Measurements from ENCODE around the gene BBIP1. TPM values are rescaled to one million over a fixed set of nuclear protein-coding genes. Genes with fewer than 3 reads are reported as not detected.
"Not testable (repeated sequence)": the region's sequence is repeated elsewhere in the genome, so short reads cannot be mapped to it uniquely, and the experiment has no call there.

Gene BBIP1
- total RNA-seq, 1 donor from 2014 or later: 11.1 TPM

DNA sequence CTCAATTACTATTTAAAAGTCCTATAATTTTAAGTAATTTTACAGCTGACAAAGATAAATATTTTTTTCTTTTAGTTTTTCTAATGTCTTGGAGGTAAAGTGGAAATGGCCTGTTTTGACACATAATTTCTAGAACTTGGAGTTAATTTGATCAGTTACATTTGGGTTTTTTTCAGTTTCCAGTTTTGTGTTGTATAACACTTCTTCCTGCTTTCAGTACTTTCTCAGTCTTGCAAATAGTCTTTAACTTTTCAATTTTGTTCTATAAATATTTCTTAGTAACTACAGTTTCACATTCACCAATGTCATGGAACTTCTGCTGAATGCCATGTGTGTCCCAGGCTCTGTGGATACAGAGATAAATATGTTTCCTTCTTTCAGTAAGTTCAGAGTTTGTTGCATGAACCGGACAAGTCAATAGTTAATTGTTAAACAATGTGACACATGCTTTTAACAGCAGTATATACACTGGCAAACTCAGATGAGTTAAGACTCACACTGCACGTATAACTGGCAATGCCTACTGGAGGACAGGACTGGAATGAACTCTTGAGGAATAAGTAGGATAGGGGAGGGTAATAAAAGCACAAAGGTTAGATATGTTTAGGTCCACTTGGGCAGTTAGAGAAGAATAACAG, 5.0 kb upstream of the BBIP1 start:
- DNase-seq (ENCODE audit: low spot score): no peak
- ATAC-seq: peak; percentile 1

DNA sequence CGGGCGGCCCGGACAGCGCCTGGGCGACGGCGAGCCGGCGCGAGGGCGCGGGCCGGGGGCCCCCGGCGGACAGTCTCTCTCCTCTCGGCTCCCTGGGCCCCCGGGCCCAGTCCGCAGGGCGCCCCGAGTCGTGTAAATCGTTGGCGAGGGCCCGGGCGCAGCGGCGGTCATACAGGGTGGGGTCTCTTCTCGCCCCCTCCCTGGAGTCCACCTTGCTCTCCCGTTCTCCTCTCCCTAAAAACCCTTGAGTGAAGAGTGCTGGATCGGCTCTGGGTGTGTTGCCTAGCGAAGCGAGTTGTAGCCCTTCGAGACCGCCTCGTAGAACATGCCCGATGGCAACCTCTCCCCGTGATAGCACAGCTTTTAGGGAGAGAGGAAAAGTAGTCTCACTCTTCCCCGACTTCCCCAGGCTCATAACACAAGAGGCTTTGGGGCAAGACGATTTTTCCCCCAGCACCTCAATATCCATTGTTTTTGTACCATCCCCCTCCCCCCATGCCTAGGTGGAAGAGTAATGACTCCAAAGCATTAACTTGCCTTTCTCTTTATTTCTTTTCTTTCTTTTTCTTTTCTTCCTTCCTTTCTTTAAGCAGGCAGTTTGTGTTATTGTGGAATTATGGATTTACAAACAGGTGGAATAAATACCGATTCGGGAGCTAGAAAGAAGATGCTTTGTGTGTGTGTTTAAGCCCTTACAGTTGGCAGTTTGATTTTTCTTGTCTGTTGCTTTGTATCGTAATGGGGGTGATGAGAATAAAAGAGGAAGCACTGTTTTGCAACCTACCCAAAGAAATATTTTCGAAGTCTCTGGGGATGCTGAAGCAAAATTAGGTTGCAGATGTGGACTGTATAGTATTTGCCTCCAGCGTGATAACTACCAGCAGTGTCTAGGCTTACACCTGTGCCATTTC, 1.2 kb upstream of the BBIP1 start:
- ATAC-seq: peak; percentile 0
- DNase-seq (ENCODE audit: low spot score): peak; percentile 55

GRCh38 chr10:110919349-110919931, 460 bp upstream of the BBIP1 start, which contains the start of gene SHOC2:
Gene SHOC2 (plus strand): TSS chr10:110919604. CDS start chr10:110964359, 44,755 bp downstream.
- ATAC-seq: peak; percentile 53

DNA sequence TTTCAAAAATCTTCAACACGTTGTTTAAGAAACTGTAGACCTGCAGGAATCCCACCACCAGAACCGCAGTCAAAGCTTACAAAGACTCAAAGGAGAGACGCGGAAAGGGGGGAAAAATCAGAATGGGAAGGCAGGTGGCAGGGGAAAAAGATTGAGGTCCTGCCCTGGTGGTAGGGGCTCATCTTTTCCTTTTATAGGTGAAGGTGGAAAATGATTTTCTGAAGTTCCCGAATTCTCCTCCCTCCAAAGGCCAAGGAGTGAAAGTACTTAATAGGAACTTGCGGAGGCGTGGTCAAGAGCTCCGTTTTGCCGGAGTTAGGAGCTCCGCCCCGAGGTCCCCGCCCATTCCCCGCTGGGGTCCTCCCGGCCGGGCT, 724 bp downstream of the BBIP1 start:
- DNase-seq (ENCODE audit: low spot score) (no peak), ATAC-seq (no peak)

More at GRCh38 chr10:110919349-110919931, 460 bp upstream of the BBIP1 start, which contains the start of gene SHOC2:
- peak; percentile 99 for DNase-seq (ENCODE audit: low spot score)

DNA sequence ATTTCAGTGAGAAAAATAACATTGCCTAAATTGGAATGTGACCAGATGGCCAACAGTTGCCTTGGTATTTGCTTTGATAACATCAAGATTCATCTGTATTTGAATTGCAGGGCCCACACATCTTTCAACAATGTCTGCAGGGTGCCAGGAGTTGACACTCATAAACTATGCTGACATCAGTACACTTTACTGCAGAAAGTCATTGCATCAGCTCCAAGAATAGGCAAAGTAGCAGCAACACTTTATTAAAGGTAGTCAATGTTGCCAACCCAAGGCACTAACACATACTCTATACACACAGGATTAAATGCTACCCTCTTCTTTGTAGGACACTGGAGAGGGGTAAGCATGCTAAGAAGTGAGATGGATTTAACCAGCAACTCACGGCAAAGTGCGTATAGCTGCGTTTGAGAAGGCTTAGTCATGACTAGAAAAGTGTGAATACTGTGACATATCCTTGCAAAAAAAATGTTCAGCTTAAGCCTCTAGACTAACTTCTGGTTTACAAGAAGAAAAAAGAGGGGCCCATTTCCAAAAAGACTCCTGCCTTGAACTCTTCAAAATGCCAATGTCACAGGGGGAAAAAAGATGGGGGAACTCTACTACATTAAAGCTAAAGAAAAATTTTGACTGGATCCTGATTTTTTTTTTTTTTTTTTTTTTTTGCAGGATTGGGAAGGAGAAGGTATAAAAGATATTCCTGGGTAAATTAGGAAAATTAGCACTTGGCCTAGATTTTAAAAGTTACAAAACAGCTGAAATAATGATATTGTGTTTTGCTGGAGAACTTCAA, 2.2 kb downstream of the BBIP1 start:
- no peak for DNase-seq (ENCODE audit: low spot score)
- ATAC-seq: no peak

DNA sequence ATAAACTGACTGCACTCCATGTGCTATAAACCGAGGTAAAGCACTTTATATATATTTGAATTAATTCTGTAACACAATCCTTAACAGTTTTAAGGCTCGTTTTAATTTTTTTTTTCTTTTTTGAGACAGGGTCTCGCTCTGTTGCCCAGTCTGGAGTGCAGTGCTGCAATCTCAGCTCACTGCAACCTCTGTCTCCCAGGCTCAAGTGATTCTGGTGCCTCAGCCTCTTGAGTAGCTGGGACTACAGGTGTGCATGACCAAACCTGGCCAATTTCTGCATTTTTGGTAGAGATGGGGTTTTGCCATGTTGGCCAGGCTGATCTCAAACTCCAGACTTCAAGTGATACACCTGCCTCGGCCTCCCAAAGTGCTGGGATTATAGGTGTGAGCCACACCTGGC, 3.4 kb downstream of the BBIP1 start:
- ATAC-seq; DNase-seq (ENCODE audit: low spot score): not testable (repeated sequence)

DNA sequence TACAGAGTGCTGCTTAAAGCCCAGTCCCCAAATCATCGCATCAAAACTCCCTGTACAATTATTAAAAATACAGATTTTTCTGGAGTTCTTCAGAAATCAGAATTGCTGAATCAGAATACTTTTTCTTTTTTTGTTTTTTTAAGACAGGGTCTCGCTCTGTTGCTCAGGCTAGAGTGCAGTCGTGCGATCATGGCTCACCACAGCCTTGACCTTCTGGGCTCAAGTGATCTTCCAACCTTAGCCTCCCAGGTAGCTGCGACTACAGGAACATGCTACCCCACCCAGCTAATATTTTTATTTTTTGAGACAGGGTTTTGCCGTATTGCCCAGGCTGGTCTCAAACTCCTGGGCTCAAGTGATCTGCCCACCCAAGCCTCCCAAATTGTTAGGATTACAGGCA, 3.9 kb downstream of the BBIP1 start:
- no peak for DNase-seq (ENCODE audit: low spot score)
- no peak for ATAC-seq

GRCh38 chr10:110914431-110914830, 4.5 kb downstream of the BBIP1 start:
- DNase-seq (ENCODE audit: low spot score): no peak
- no peak for ATAC-seq

DNA sequence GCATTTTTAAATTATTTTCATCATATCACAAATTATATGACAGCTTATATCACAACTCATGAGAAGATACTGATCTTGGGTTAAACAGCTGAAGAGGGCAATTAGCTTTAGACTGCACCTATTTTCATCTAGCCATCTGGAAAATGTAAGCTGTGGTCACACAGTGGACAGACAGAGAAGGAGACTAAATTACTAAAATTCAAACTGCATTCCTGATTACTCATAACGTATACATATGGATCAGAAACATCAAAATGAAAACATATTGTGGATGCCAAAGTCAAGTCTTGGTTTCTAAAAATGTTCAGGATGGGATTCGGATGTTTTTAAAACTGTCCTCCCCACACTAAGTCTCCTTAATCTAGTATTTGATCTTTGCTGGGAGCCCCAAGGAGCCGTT, 6.6 kb downstream of the BBIP1 start:
- ATAC-seq (no peak), DNase-seq (ENCODE audit: low spot score) (no peak)

GRCh38 chr10:110910138-110910537, 8.8 kb downstream of the BBIP1 start:
- ATAC-seq: no peak

DNA sequence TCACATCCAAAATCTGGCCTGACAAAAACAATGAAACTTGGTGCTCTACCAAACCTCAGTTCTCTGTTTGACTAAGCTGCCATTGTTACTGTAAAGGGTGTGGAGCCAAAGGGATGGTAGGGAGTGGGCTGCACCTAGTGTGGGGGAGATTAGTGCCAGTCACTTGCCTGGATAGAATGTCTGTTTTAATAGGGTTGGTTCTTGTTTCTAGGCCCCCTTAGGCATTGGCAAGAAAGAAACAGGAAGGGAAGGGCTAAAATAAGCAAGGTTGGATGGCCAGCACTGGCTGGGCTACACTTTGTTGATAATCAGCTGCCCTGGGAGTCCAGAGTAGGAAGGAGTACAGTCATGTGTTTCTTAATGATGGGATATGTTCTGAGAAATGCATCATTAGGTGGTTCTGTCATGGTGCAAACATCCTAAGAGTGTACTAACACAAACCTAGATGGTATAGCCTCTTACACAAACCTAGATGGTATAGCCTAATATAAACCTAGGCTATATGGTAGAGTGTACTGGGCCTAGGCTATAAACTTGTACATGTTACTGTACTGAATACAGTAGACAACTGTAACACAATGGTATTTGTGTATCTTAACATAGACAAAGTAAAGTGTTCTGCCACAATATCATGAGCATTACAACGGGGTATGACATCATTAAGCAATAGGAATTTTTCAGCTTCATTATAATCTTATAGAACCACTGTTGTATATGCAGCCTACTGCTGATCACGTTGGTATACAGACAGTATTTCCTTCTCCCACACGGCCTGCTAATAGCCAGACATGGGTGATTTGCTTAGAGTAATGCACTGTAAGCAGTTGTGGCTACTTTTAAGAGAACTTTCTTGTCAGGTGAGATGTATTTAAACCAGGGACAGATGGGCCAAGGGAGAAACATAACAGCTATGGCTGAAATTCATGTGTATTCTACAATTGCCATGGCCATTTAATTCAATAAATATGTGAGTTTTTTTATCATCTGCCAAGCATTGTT, 15.4 kb downstream of the BBIP1 start:
- DNase-seq (ENCODE audit: low spot score) (no peak), ATAC-seq (no peak)

More at GRCh38 chr10:110910138-110910537, 8.8 kb downstream of the BBIP1 start:
- no peak for DNase-seq (ENCODE audit: low spot score)

GRCh38 chr10:110901954-110902819, 16.8 kb downstream of the BBIP1 start:
- DNase-seq (ENCODE audit: low spot score) (no peak), ATAC-seq (no peak)

GRCh38 chr10:110900983-110901382, 18.0 kb downstream of the BBIP1 start:
- DNase-seq (ENCODE audit: low spot score) (no peak), ATAC-seq (peak; percentile 49)

GRCh38 chr10:110898391-110898790, 20.6 kb downstream of the BBIP1 start:
- ATAC-seq (no peak), DNase-seq (ENCODE audit: low spot score) (no peak)

DNA sequence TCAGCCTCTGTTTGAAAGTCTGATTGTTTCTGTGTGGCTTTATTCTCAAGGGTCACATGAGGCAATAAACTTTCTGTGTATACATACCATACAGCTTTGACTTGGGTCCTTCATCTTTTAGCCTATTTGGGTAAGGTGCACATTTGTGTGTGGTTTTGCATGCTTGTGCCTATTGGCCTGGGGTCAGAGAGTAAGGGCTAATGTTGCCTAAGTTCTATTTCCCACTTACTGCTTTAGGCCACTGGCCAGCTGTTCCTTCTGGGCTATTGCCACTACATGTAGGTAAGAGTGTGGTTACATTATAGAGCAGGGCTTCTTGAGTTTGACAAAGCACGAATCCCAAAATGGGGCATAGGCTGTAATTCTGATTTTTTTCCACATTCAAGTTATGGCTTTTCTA, 21.8 kb downstream of the BBIP1 start:
- DNase-seq (ENCODE audit: low spot score) (peak; percentile 72), ATAC-seq (peak; percentile 90)

- peak; percentile 88 for ATAC-seq
- no peak for DNase-seq (ENCODE audit: low spot score)
Observed at GRCh38 chr10:110893559-110894179, 25.3 kb downstream of the BBIP1 start.

GRCh38 chr10:110892602-110893288, 26.2 kb downstream of the BBIP1 start:
- DNase-seq (ENCODE audit: low spot score): no peak
- no peak for ATAC-seq

GRCh38 chr10:110887560-110887959, 31.4 kb downstream of the BBIP1 start:
- ATAC-seq: no peak
- DNase-seq (ENCODE audit: low spot score): no peak
